Inflammatory macrophage treated with lipopolysaccharide for 4 hours (primary cell): Measurements from ENCODE around the gene RAB7B.
A peak's percentile ranks its signal among the peaks of the same experiment; 100 is the strongest.

Experiments
- DNase-seq: peaks from one replicate; pipeline ENCODE4 v3.0.0-alpha.2; 2020

Gene RAB7B

GRCh38 chr1:206021626-206022365 is 18.6 kb upstream of the RAB7B start:
- no peak for DNase-seq

- DNase-seq: no peak
Observed at GRCh38 chr1:206021008-206021625, 17.9 kb upstream of the RAB7B start.

GRCh38 chr1:206020393-206021007 is 17.3 kb upstream of the RAB7B start:
- DNase-seq: no peak

- DNase-seq: peak; percentile 57
Observed at GRCh38 chr1:206015071-206015470, 11.9 kb upstream of the RAB7B start.

GRCh38 chr1:206014601-206015000 is 11.4 kb upstream of the RAB7B start:
- peak; percentile 57 for DNase-seq

- DNase-seq: no peak
Observed at GRCh38 chr1:206013026-206013795, 10.0 kb upstream of the RAB7B start.

GRCh38 chr1:206012086-206012859 is 9.1 kb upstream of the RAB7B start:
- DNase-seq: peak; percentile 96

GRCh38 chr1:206011057-206011456 is 7.9 kb upstream of the RAB7B start:
- DNase-seq: no peak

GRCh38 chr1:206010060-206010459 is 6.9 kb upstream of the RAB7B start:
- no peak for DNase-seq

GRCh38 chr1:206006946-206007345 is 3.8 kb upstream of the RAB7B start:
- DNase-seq: no peak

- DNase-seq: peak; percentile 93
Observed at GRCh38 chr1:206005778-206006180, 2.6 kb upstream of the RAB7B start.

- no peak for DNase-seq
Observed at GRCh38 chr1:206005234-206005633, 2.0 kb upstream of the RAB7B start.

GRCh38 chr1:206004826-206005225 is 1.6 kb upstream of the RAB7B start:
- no peak for DNase-seq

GRCh38 chr1:206003854-206004800 is 932 bp upstream of the RAB7B start:
- DNase-seq: no peak

GRCh38 chr1:206002160-206002559 is 1.0 kb downstream of the RAB7B start:
- no peak for DNase-seq

GRCh38 chr1:206001476-206001888 is 1.7 kb downstream of the RAB7B start:
- DNase-seq: peak; percentile 100

- no peak for DNase-seq
Observed at GRCh38 chr1:206000641-206001339, 2.4 kb downstream of the RAB7B start.

GRCh38 chr1:205998457-205999241 is 4.5 kb downstream of the RAB7B start:
- DNase-seq: no peak

- DNase-seq: peak; percentile 45
Observed at GRCh38 chr1:205996641-205997040, 6.6 kb downstream of the RAB7B start.

- no peak for DNase-seq
Observed at GRCh38 chr1:205994346-205994745, 8.8 kb downstream of the RAB7B start.
